Thymus (tissue), 11 donors: ENCODE measurements around the gene CNTN2. TPM values are rescaled to one million over a fixed set of nuclear protein-coding genes. Genes with fewer than 3 reads are reported as not detected.

Source experiments
- DNase-seq, 9 donors: peaks; one replicate each; pipeline ENCODE4 v3.0.0-alpha.2; 2013; ENCODE audit warnings: low spot score in 9 of 9, low read depth in 6 of 9, missing footprints in 1 of 9
- H3K27ac ChIP-seq, 2 donors: one replicate each; pipeline ENCODE4 v1.5.1; 2013; ENCODE audit warnings: control low read depth in 1 of 2, low read depth in 1 of 2, low read length in 1 of 2, mild to moderate bottlenecking in 1 of 2, moderate library complexity in 1 of 2
- H3K27me3 ChIP-seq, 2 donors: one replicate each; pipeline ENCODE4 v1.5.1; 2013; ENCODE audit warnings: low read length in 1 of 2; ENCODE audit not compliant: control insufficient read depth in 2 of 2, insufficient read depth in 1 of 2
- H3K36me3 ChIP-seq, 2 donors: one replicate each; pipeline ENCODE4 v1.5.1; 2013; ENCODE audit warnings: low read length in 1 of 2, mild to moderate bottlenecking in 1 of 2, moderate library complexity in 1 of 2; ENCODE audit not compliant: control insufficient read depth in 2 of 2, insufficient read depth in 2 of 2
- H3K4me1 ChIP-seq, 2 donors: one replicate each; pipeline ENCODE4 v1.5.1; 2013; ENCODE audit warnings: low read length in 2 of 2; ENCODE audit not compliant: control insufficient read depth in 2 of 2, insufficient read depth in 2 of 2
- H3K4me3 ChIP-seq, 2 donors: one replicate each; pipeline ENCODE4 v1.5.1; 2013; ENCODE audit warnings: low read length in 2 of 2, control low read depth in 1 of 2, mild to moderate bottlenecking in 1 of 2
- H3K9me3 ChIP-seq, 2 donors: one replicate each; pipeline ENCODE4 v1.5.1; 2013; ENCODE audit warnings: low read length in 1 of 2, mild to moderate bottlenecking in 1 of 2; ENCODE audit not compliant: control insufficient read depth in 2 of 2, insufficient read depth in 1 of 2
- WGBS: extraction: QIAGEN DNeasy Blood & Tissue Kit; methylation state at CpG from one replicate; pipeline ENCODE4 v1.1.7; 2013; 5-methylcytosine and 5-hydroxymethylcytosine counted together
- polyA plus RNA-seq: library from polyadenylated mRNA; stranded (reverse); fragments of 200-250 nt; gene quantifications from one replicate; pipeline ENCODE4 v1.2.3, GENCODE V29; 2013
- total RNA-seq: library from RNA; stranded (reverse); fragments of 120-200 nt; gene quantifications from one replicate; pipeline ENCODE4 v1.2.4, GENCODE V29; 2013
- donor health status: healthy.

CNTN2 gene
- total and polyA plus RNA-seq, 2 donors, result 0.27 to 0.28 TPM

- no peaks in the 10 kb centered on the region for H3K36me3 ChIP-seq
- H3K4me1 ChIP-seq, result peaks cover 0 to 3% of the 10 kb centered on the region in 2 donors
- 92% methylated on average over 5 of the region's 5 CpGs for WGBS
- no peak for DNase-seq
- no peak overlapping the region for H3K4me3 ChIP-seq
- H3K27me3 ChIP-seq, result peaks cover 26 to 71% of the 10 kb centered on the region in 2 donors
- no peaks in the 10 kb centered on the region for H3K9me3 ChIP-seq
- H3K27ac ChIP-seq, result no peak overlapping the region
These were observed 4.8 kb downstream of the CNTN2 start for GRCh38 chr1:205047764-205048231.

DNA sequence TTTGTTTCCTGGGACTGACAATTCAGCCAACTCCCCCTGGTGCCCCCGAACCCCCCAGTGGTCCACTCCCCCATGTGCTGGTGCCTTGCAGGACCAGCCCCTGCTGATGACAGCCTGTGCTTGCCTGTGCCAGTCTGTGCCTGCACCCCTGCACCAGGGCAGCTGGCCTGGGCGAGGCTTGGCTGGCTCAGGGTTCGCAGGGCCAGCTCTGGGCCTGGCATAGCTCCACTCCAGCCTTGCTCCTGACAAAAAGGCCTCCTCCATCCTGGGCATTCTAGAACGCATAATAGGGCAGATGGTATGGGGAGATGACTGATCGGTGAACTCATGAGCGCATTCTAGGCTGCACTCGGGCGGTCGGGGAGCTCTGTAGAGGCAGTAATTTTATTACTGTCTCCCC lies 5.4 kb downstream of the CNTN2 start:
- Histone ChIP-seq H3K4me1 (peaks cover 0 to 1% of the 10 kb centered on the region in 2 donors), H3K36me3 (no peaks in the 10 kb centered on the region), H3K27me3 (peaks cover 20 to 69% of the 10 kb centered on the region in 2 donors), H3K4me3 (no peak overlapping the region), H3K27ac (no peak overlapping the region), H3K9me3 (no peaks in the 10 kb centered on the region)
- no peak for DNase-seq
- WGBS, result 96% methylated on average over 9 of the region's 9 CpGs

- Histone ChIP-seq H3K36me3 (no peaks in the 10 kb centered on the region), H3K4me3 (no peak overlapping the region), H3K4me1 (no peaks in the 10 kb centered on the region), H3K9me3 (no peaks in the 10 kb centered on the region), H3K27ac (no peak overlapping the region), H3K27me3 (peaks cover 9 to 63% of the 10 kb centered on the region in 2 donors)
- DNase-seq, result no peak
- 78% methylated on average over 6 of the region's 6 CpGs for WGBS
These were observed 6.5 kb downstream of the CNTN2 start for GRCh38 chr1:205049479-205049878.

GRCh38 chr1:205052690-205053089 lies 9.7 kb downstream of the CNTN2 start:
- no peaks in the 10 kb centered on the region for H3K9me3 ChIP-seq
- 94% methylated on average over 11 of the region's 11 CpGs for WGBS
- H3K36me3 ChIP-seq, result no peaks in the 10 kb centered on the region
- H3K4me1 ChIP-seq, result no peaks in the 10 kb centered on the region
- H3K4me3 ChIP-seq, result no peak overlapping the region
- no peak for DNase-seq
- no peak overlapping the region for H3K27ac ChIP-seq
- peaks cover 2 to 34% of the 10 kb centered on the region in 2 donors for H3K27me3 ChIP-seq

DNA sequence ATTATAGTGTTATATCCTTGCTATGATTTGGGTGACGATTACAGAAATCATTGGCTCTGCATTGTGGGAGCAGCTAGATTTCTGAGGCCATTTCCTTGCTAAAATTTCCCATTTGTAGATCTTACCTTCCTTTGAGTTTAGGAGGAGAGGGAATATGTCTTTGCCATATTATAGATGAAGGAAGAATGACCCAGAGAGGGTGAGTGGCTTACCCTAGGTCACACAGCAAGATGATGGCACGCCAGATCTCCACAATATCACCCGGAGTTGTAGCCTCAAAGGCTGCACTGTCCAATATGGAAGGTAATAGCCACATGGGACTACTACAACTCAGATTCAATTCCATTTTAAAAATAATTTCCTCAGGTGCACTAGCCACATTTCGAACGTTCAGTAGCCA lies 10.3 kb downstream of the CNTN2 start:
- H3K4me1 ChIP-seq, result no peaks in the 10 kb centered on the region
- WGBS, result 97% methylated on average over 5 of the region's 5 CpGs

GRCh38 chr1:205054013-205054412 lies 11.0 kb downstream of the CNTN2 start:
- Histone ChIP-seq H3K4me3 (no peak overlapping the region), H3K36me3 (no peaks in the 10 kb centered on the region), H3K4me1 (no peaks in the 10 kb centered on the region), H3K27ac (no peak overlapping the region), H3K9me3 (no peaks in the 10 kb centered on the region), H3K27me3 (peaks cover 2 to 26% of the 10 kb centered on the region in 2 donors)
- 80% methylated on average over 7 of the region's 7 CpGs for WGBS
- no peak for DNase-seq

More for the DNA sequence above, 10.3 kb downstream of the CNTN2 start:
- peaks cover 2 to 28% of the 10 kb centered on the region in 2 donors for H3K27me3 ChIP-seq
- no peak for DNase-seq
- no peaks in the 10 kb centered on the region for H3K36me3 ChIP-seq
- no peak overlapping the region for H3K27ac ChIP-seq
- H3K4me3 ChIP-seq, result no peak overlapping the region
- no peaks in the 10 kb centered on the region for H3K9me3 ChIP-seq

DNA sequence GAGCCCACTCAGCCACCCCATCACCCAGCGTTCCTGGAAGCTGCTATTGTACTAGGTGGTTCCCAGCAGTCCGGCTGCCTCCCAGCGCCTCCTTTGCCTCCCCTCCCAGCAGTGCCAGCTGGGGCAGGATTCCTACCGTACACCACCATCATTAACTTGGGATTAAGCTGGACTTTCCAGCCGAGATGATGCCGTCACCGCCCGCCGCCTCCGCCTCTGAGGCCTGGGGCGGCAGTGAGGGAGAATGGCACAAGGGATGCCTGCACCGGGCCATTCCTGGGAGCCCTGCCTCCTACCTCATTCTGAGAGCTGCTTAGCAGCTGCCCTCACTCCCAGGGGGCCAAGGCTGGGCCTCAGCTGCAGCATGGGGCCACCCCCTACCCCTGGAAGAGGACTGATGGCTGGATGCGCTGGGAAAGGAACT lies 13.2 kb downstream of the CNTN2 start:
- Histone ChIP-seq H3K36me3 (no peaks in the 10 kb centered on the region), H3K27me3 (peaks cover 2 to 23% of the 10 kb centered on the region in 2 donors), H3K4me1 (no peaks in the 10 kb centered on the region), H3K4me3 (no peak overlapping the region), H3K9me3 (peaks cover 0 to 1% of the 10 kb centered on the region in 2 donors), H3K27ac (no peak overlapping the region)
- WGBS, result 94% methylated on average over 13 of the region's 13 CpGs
- DNase-seq, result no peak

GRCh38 chr1:205056956-205057568 lies 14.1 kb downstream of the CNTN2 start:
- H3K4me1 ChIP-seq, result peaks cover 0 to 3% of the 10 kb centered on the region in 2 donors
- peaks cover 0 to 16% of the 10 kb centered on the region in 2 donors for H3K27me3 ChIP-seq
- no peaks in the 10 kb centered on the region for H3K36me3 ChIP-seq
- peaks cover 0 to 4% of the 10 kb centered on the region in 2 donors for H3K9me3 ChIP-seq
- no peak for DNase-seq
- H3K4me3 ChIP-seq, result no peak overlapping the region
- WGBS, result 98% methylated on average over 6 of the region's 6 CpGs
- no peak overlapping the region for H3K27ac ChIP-seq

GRCh38 chr1:205057808-205058575 lies 15.0 kb downstream of the CNTN2 start:
- no peak for DNase-seq
- Histone ChIP-seq H3K27me3 (peaks cover 0 to 7% of the 10 kb centered on the region in 2 donors), H3K4me3 (no peak overlapping the region), H3K36me3 (no peaks in the 10 kb centered on the region), H3K4me1 (peaks cover 0 to 3% of the 10 kb centered on the region in 2 donors), H3K27ac (no peak overlapping the region), H3K9me3 (peaks cover 0 to 4% of the 10 kb centered on the region in 2 donors)
- whole genome bisulfite sequencing, result 95% methylated on average over 19 of the region's 19 CpGs
